T-helper 1 cell treated with Interleukin-12 subunit alpha and Interleukin-12 subunit beta and Interleukin-4 antibody, amounts not matched to agents 30 ng/mL and 1 ng/mL, for 36 hours (primary cell): ENCODE measurements around the gene PTPRN2. TPM values are rescaled to one million over a fixed set of nuclear protein-coding genes. Genes with fewer than 3 reads are reported as not detected.

Experiments used
- intact Hi-C: fragments of 100-400 bp; cut with micrococcal nuclease; formaldehyde crosslinking; loops from one replicate; pipeline ENCODE4 v1.15.1; 2024
- total RNA-seq: library from RNA; stranded (reverse); gene quantifications from 2 replicates; pipeline ENCODE4 v1.2.3, GENCODE V29; 2022

The PTPRN2 gene
- total RNA-seq, 1 donor from 2014 or later = 2.9 TPM

GRCh38 chr7:158007697-158008257, 579.8 kb downstream of the PTPRN2 start:
- intact Hi-C loops = no loop called here

GRCh38 chr7:158006841-158007696, 580.6 kb downstream of the PTPRN2 start:
- intact Hi-C loops = no loop called here

- intact Hi-C loops = no loop called here
These were observed 582.1 kb downstream of the PTPRN2 start for GRCh38 chr7:158005531-158005930.

GRCh38 chr7:158004123-158004490, 583.5 kb downstream of the PTPRN2 start:
- intact Hi-C loops = no loop called here

- intact Hi-C loops = no loop called here
These were observed 584.0 kb downstream of the PTPRN2 start for GRCh38 chr7:158003441-158004122.

- intact Hi-C loops = no loop called here
These were observed 585.0 kb downstream of the PTPRN2 start for GRCh38 chr7:158002486-158003080.

GRCh38 chr7:158001621-158002320, 585.9 kb downstream of the PTPRN2 start:
- intact Hi-C loops = no loop called here

- intact Hi-C loops = no loop called here
These were observed 586.6 kb downstream of the PTPRN2 start for GRCh38 chr7:158001003-158001402.

- intact Hi-C loops = no loop called here
These were observed 587.5 kb downstream of the PTPRN2 start for GRCh38 chr7:158000160-158000559.

GRCh38 chr7:157998884-157999552, 588.6 kb downstream of the PTPRN2 start:
- intact Hi-C loops = no loop called here

- intact Hi-C loops = no loop called here
These were observed 590.2 kb downstream of the PTPRN2 start for GRCh38 chr7:157997471-157997870.

GRCh38 chr7:157997080-157997440, 590.6 kb downstream of the PTPRN2 start:
- intact Hi-C loops = no loop called here

- intact Hi-C loops = no loop called here
These were observed 591.1 kb downstream of the PTPRN2 start for GRCh38 chr7:157996359-157997079.

GRCh38 chr7:157995815-157996214, 591.8 kb downstream of the PTPRN2 start:
- intact Hi-C loops = no loop called here

- intact Hi-C loops = no loop called here
These were observed 593.3 kb downstream of the PTPRN2 start for GRCh38 chr7:157994319-157994718.

GRCh38 chr7:157993406-157994105, 594.1 kb downstream of the PTPRN2 start:
- intact Hi-C loops = no loop called here

- intact Hi-C loops = no loop called here
These were observed 595.0 kb downstream of the PTPRN2 start for GRCh38 chr7:157992511-157993160.

GRCh38 chr7:157991761-157992160, 595.9 kb downstream of the PTPRN2 start:
- intact Hi-C loops = no loop called here

- intact Hi-C loops = no loop called here
These were observed 596.3 kb downstream of the PTPRN2 start for GRCh38 chr7:157991351-157991750.
